HL-60/S4 treated with retinoic acid at 250 ng/mL for 4 days and 3 days (cell line): Measurements from ENCODE around the gene ODAM.
"Not testable (repeated sequence)": the region's sequence is repeated elsewhere in the genome, so short reads cannot be mapped to it uniquely, and the experiment has no call there.

ENCODE experiments used
- in situ Hi-C: fragments of 300-500 bp; cut with MboI; formaldehyde crosslinking; loops from 2 replicates; pipeline ENCODE4 v1.7.0; 2022; ENCODE audit warnings: low sequenced_read_pairs

Gene ODAM

GRCh38 chr4:70195425-70195824 is at the start of gene ODAM:
Gene ODAM, plus strand, starts transcription at chr4:70195725. Its CDS starts 819 bp downstream, at chr4:70196544.
- in situ Hi-C loops: loop anchor here (25.0 kb wide), 1 partner anchor 508 kb away; no protein-coding TSS in a partner anchor

GRCh38 chr4:70151271-70151670 is 44.3 kb upstream of the ODAM start:
- in situ Hi-C loops: no loop called here

GRCh38 chr4:70152088-70152487 is 43.4 kb upstream of the ODAM start:
- in situ Hi-C loops: no loop called here

- in situ Hi-C loops: no loop called here
These were observed 41.6 kb upstream of the ODAM start, which contains the start of gene PRR27 for GRCh38 chr4:70153937-70154336. Gene PRR27, plus strand, starts transcription at chr4:70154237. Its CDS starts 139 bp downstream, at chr4:70154376.

- in situ Hi-C loops: no loop called here
These were observed 36.9 kb upstream of the ODAM start for GRCh38 chr4:70158576-70158975.

GRCh38 chr4:70177090-70177489 is 18.4 kb upstream of the ODAM start:
- in situ Hi-C loops: loop anchor here (25.0 kb wide), 1 partner anchor 490 kb away; no protein-coding TSS in a partner anchor

- in situ Hi-C loops: loop anchor here (25.0 kb wide), 1 partner anchor 491 kb away; no protein-coding TSS in a partner anchor
These were observed 17.4 kb upstream of the ODAM start for GRCh38 chr4:70178075-70178660.

GRCh38 chr4:70179811-70180210 is 15.7 kb upstream of the ODAM start:
- in situ Hi-C loops: loop anchor here (25.0 kb wide), 1 partner anchor 493 kb away; no protein-coding TSS in a partner anchor

- in situ Hi-C loops: loop anchor here (25.0 kb wide), 1 partner anchor 495 kb away; no protein-coding TSS in a partner anchor
These were observed 13.7 kb upstream of the ODAM start for GRCh38 chr4:70181864-70182263.

- in situ Hi-C loops: loop anchor here (25.0 kb wide), 1 partner anchor 495 kb away; no protein-coding TSS in a partner anchor
These were observed 12.9 kb upstream of the ODAM start for GRCh38 chr4:70182517-70183167.

GRCh38 chr4:70183168-70183939 is 12.2 kb upstream of the ODAM start:
- in situ Hi-C loops: loop anchor here (25.0 kb wide), 1 partner anchor 496 kb away; no protein-coding TSS in a partner anchor

GRCh38 chr4:70183940-70184246 is 11.6 kb upstream of the ODAM start:
- in situ Hi-C loops: loop anchor here (25.0 kb wide), 1 partner anchor 497 kb away; no protein-coding TSS in a partner anchor

- in situ Hi-C loops: loop anchor here (25.0 kb wide), 1 partner anchor 500 kb away; no protein-coding TSS in a partner anchor
These were observed 8.3 kb upstream of the ODAM start for GRCh38 chr4:70187216-70187615.

- in situ Hi-C loops: loop anchor here (25.0 kb wide), 1 partner anchor 503 kb away; no protein-coding TSS in a partner anchor
These were observed 4.9 kb upstream of the ODAM start for GRCh38 chr4:70190579-70190978.

GRCh38 chr4:70191647-70192046 is 3.9 kb upstream of the ODAM start:
- in situ Hi-C loops: loop anchor here (25.0 kb wide), 1 partner anchor 504 kb away; no protein-coding TSS in a partner anchor

GRCh38 chr4:70192895-70193294 is 2.6 kb upstream of the ODAM start:
- in situ Hi-C loops: loop anchor here (25.0 kb wide), 1 partner anchor 506 kb away; no protein-coding TSS in a partner anchor

GRCh38 chr4:70196857-70197256 is 1.3 kb downstream of the ODAM start:
- in situ Hi-C loops: loop anchor here (25.0 kb wide), 1 partner anchor 510 kb away; no protein-coding TSS in a partner anchor

- in situ Hi-C loops: loop anchor here (25.0 kb wide), 1 partner anchor 511 kb away; no protein-coding TSS in a partner anchor
These were observed 2.3 kb downstream of the ODAM start for GRCh38 chr4:70197842-70198241.

- in situ Hi-C loops: no loop called here
These were observed 8.1 kb downstream of the ODAM start for GRCh38 chr4:70203601-70204000.

GRCh38 chr4:70212752-70213151 is 17.2 kb downstream of the ODAM start:
- in situ Hi-C loops: not testable (repeated sequence)

- in situ Hi-C loops: not testable (repeated sequence)
These were observed 20.6 kb downstream of the ODAM start for GRCh38 chr4:70216109-70216508.
